ENCODE data around the gene SLC38A8.

DNA sequence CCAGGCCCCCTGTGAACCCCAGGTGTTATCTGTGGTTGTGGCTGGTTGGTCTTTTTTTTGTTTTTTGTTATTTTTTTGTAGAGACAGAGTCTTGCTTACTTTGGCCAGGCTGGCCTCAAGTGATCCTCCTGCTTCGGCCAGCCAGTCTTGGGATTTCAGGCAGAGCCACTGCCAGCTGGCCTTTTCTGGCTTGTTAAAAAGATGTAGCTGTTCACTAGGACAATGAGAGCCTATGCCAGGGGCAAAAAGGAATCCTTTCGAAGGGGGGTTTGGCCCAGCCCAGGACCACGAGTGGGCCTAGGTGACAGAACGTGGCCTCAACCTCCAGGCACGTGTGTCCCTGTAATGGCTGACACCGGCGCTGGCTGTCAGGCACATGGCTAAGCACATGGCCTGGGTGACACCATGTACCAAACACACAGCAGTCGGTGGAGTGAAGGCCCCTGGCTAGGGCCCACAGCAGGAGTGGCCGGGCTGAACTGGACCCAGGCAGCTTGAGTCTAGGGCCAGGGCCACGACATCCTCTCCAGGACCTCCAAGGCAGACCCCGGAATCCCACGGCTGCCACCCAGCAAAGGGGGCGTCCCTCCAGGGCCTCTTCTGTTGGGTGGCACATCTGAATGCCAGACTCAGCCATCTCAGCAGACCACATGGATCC, 6.9 kb upstream of the SLC38A8 start:
- TF ChIP-seq, protein P1, sequence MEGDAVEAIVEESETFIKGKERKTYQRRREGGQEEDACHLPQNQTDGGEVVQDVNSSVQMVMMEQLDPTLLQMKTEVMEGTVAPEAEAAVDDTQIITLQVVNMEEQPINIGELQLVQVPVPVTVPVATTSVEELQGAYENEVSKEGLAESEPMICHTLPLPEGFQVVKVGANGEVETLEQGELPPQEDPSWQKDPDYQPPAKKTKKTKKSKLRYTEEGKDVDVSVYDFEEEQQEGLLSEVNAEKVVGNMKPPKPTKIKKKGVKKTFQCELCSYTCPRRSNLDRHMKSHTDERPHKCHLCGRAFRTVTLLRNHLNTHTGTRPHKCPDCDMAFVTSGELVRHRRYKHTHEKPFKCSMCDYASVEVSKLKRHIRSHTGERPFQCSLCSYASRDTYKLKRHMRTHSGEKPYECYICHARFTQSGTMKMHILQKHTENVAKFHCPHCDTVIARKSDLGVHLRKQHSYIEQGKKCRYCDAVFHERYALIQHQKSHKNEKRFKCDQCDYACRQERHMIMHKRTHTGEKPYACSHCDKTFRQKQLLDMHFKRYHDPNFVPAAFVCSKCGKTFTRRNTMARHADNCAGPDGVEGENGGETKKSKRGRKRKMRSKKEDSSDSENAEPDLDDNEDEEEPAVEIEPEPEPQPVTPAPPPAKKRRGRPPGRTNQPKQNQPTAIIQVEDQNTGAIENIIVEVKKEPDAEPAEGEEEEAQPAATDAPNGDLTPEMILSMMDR (IDR thresholded peaks at IDR 0.05; ENCODE audit: low read depth, low read length, poor library complexity, severe bottlenecking) = no peak
- TF ChIP-seq EZH2phosphoT487 (IDR thresholded peaks at IDR 0.05; ENCODE audit: borderline replicate concordance, low read length) = no peak

All from DOHH2 (cell line).